ENCODE measurements around the gene ZMYND8. TPM values are rescaled to one million over a fixed set of nuclear protein-coding genes. Genes with fewer than 3 reads are reported as not detected.

Gene ZMYND8
- total RNA-seq, 4 donors from 2014 or later = 32.2 to 78.9 (median 54.4) TPM

GRCh38 chr20:47257256-47257655 lies 99.2 kb downstream of the ZMYND8 start:
- no peak for TF ChIP-seq POLR2AphosphoS5 (IDR thresholded peaks at IDR 0.05)
- TF ChIP-seq EP300 (IDR thresholded peaks at IDR 0.05) = no peak
- no peak for TF ChIP-seq CTCF (IDR thresholded peaks at IDR 0.05)
- Histone ChIP-seq H3K27me3 (no peaks in the 10 kb centered on the region), H3K36me3 (peaks cover 0 to 56% of the 10 kb centered on the region in 2 donors), H3K4me3 (no peak overlapping the region), H3K9me3 (no peaks in the 10 kb centered on the region), H3K4me1 (peaks cover 0 to 49% (median 9%) of the 10 kb centered on the region in 3 donors), H3K27ac (peak overlapping the region in 3 of 4 donors; percentile 46 to 71 (median 58))
- no peak for ATAC-seq
- 95 to 96% methylated on average over 1 of the region's 1 CpG for WGBS, 2 donors (ENCODE audit: low coverage in 1 of 2)

DNA sequence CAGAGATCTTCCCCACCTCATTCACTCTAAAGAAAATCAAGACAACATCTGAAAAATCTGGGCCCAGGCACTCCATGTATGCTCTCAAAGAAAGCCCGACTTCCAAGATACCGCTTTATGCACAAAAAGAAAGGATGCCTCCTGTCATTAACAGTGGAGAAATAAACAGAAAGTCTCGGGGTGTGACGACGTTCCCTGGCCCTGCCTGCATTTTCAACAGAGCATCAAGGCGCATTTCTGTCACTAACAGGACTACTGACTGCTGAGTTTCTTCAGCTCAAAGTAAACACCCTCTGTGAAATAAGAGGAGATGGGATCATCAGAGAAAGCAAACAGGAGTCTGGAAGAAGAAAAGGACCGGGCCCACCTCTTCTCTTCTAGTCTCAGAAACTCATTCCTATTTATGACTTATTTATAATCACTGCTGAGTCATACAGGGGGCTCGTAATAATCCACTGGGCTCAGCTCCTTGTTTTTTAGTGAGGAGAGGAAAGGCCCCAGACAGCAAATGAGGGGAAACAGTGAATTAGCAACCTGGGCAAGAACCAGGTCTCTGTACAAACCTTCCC lies 99.7 kb downstream of the ZMYND8 start:
- WGBS, 2 donors (ENCODE audit: low coverage in 1 of 2) = 37 to 38% methylated on average over 7 to 8 of the region's 8 CpGs

GRCh38 chr20:47253872-47254271 lies 102.6 kb downstream of the ZMYND8 start:
- 17 to 29% methylated on average over 6 of the region's 6 CpGs for WGBS, 2 donors (ENCODE audit: low coverage in 1 of 2)
- ATAC-seq = no peak
- Histone ChIP-seq H3K27ac (peak overlapping the region in 3 of 4 donors; percentile 32 to 60 (median 45)), H3K9me3 (no peaks in the 10 kb centered on the region), H3K36me3 (peaks cover 0 to 52% of the 10 kb centered on the region in 2 donors), H3K4me3 (no peak overlapping the region), H3K27me3 (no peaks in the 10 kb centered on the region), H3K4me1 (peaks cover 0 to 60% (median 9%) of the 10 kb centered on the region in 3 donors)
- TF ChIP-seq EP300 (IDR thresholded peaks at IDR 0.05) = no peak
- TF ChIP-seq POLR2AphosphoS5 (IDR thresholded peaks at IDR 0.05) = peak; percentile 29
- TF ChIP-seq CTCF (IDR thresholded peaks at IDR 0.05) = no peak
- TF ChIP-seq POLR2A (IDR thresholded peaks at IDR 0.05) = no peak

More for the DNA sequence above, 99.7 kb downstream of the ZMYND8 start:
- peaks cover 0 to 54% (median 9%) of the 10 kb centered on the region in 3 donors for H3K4me1 ChIP-seq
- peak; percentile 26 for ATAC-seq
- H3K27ac ChIP-seq = peak overlapping the region in 3 of 4 donors; percentile 46 to 71 (median 58)
- no peak overlapping the region for H3K4me3 ChIP-seq
- TF ChIP-seq POLR2AphosphoS5 (IDR thresholded peaks at IDR 0.05) = peak; percentile 4
- TF ChIP-seq EP300 (IDR thresholded peaks at IDR 0.05) = no peak
- H3K9me3 ChIP-seq = no peaks in the 10 kb centered on the region
- peaks cover 0 to 54% of the 10 kb centered on the region in 2 donors for H3K36me3 ChIP-seq
- no peaks in the 10 kb centered on the region for H3K27me3 ChIP-seq

- Histone ChIP-seq H3K4me1 (peaks cover 0 to 55% (median 9%) of the 10 kb centered on the region in 3 donors), H3K36me3 (peaks cover 0 to 60% of the 10 kb centered on the region in 2 donors), H3K27me3 (no peaks in the 10 kb centered on the region), H3K27ac (peak overlapping the region in 3 of 4 donors; percentile 32 to 60 (median 38)), H3K4me3 (no peak overlapping the region), H3K9me3 (no peaks in the 10 kb centered on the region)
- ATAC-seq = no peak
- TF ChIP-seq CTCF (IDR thresholded peaks at IDR 0.05) = no peak
- TF ChIP-seq EP300 (IDR thresholded peaks at IDR 0.05) = no peak
- WGBS, 2 donors (ENCODE audit: low coverage in 1 of 2) = 60% methylated on average over 1 of the region's 3 CpGs; no CpG with 5 or more reads in 1 of the 2 donors
Observed at GRCh38 chr20:47252879-47253307, 103.6 kb downstream of the ZMYND8 start.

- Histone ChIP-seq H3K36me3 (peaks cover 0 to 76% of the 10 kb centered on the region in 2 donors), H3K4me3 (no peak overlapping the region), H3K4me1 (peaks cover 0 to 45% (median 9%) of the 10 kb centered on the region in 3 donors), H3K9me3 (no peaks in the 10 kb centered on the region), H3K27ac (peak overlapping the region in 2 of 4 donors; percentile 26 to 60), H3K27me3 (no peaks in the 10 kb centered on the region)
- WGBS, 2 donors (ENCODE audit: low coverage in 1 of 2) = 75 to 94% methylated on average over 2 to 14 of the region's 19 CpGs
- TF ChIP-seq CTCF (IDR thresholded peaks at IDR 0.05) (no peak), EP300 (IDR thresholded peaks at IDR 0.05) (no peak), POLR2A (IDR thresholded peaks at IDR 0.05) (no peak), POLR2AphosphoS5 (IDR thresholded peaks at IDR 0.05) (no peak)
- ATAC-seq = no peak
Observed at GRCh38 chr20:47251154-47252020, 105.1 kb downstream of the ZMYND8 start.
